H9 (cell line): ENCODE data around the gene TSPYL2. TPM values are rescaled to one million over a fixed set of nuclear protein-coding genes. Genes with fewer than 3 reads are reported as not detected.

Experiments
- DNase-seq: peaks from one replicate; pipeline ENCODE4 v3.0.0-alpha.2; 2017
- H2AFZ ChIP-seq: one replicate; pipeline ENCODE4 v1.6.1; 2013; ENCODE audit warnings: mild to moderate bottlenecking, low read length, control low read depth, moderate library complexity
- H2AK5ac ChIP-seq: 2 replicates; pipeline ENCODE4 v1.6.1; 2013; ENCODE audit warnings: low read length, control low read depth, mixed read lengths; ENCODE audit not compliant: insufficient read length
- H2BK120ac ChIP-seq: one replicate; pipeline ENCODE4 v1.6.1; 2013; ENCODE audit warnings: low read depth, mild to moderate bottlenecking, low read length, control low read depth, inconsistent platforms; ENCODE audit not compliant: poor library complexity, severe bottlenecking
- H2BK12ac ChIP-seq: 2 replicates; pipeline ENCODE4 v1.6.1; 2013; ENCODE audit warnings: low read length, control low read depth, mixed read lengths, low read depth; ENCODE audit not compliant: insufficient read length
- H2BK15ac ChIP-seq: 2 replicates; pipeline ENCODE4 v1.6.1; 2013; ENCODE audit warnings: low read depth, low read length, control low read depth
- H2BK20ac ChIP-seq: one replicate; pipeline ENCODE4 v1.6.1; 2013; ENCODE audit warnings: low read depth, mild to moderate bottlenecking, low read length, control low read depth, inconsistent platforms; ENCODE audit not compliant: poor library complexity, severe bottlenecking
- H2BK5ac ChIP-seq: 2 replicates; pipeline ENCODE4 v1.6.1; 2013; ENCODE audit warnings: low read length, control low read depth, mixed read lengths; ENCODE audit not compliant: insufficient read length
- H3K14ac ChIP-seq: 2 replicates; pipeline ENCODE4 v1.6.1; 2013; ENCODE audit warnings: low read length, control low read depth; ENCODE audit not compliant: insufficient read depth
- H3K18ac ChIP-seq: 2 replicates; pipeline ENCODE4 v1.6.1; 2013; ENCODE audit warnings: low read depth, mild to moderate bottlenecking, mixed read lengths, low read length, control low read depth; ENCODE audit not compliant: insufficient read length
- H3K23ac ChIP-seq: 2 replicates; pipeline ENCODE4 v1.6.1; 2013; ENCODE audit warnings: low read length, control low read depth, mixed read lengths, low read depth; ENCODE audit not compliant: insufficient read length
- H3K23me2 ChIP-seq: 2 replicates; pipeline ENCODE4 v1.6.1; 2013; ENCODE audit warnings: low read depth, mild to moderate bottlenecking, mixed read lengths, low read length, control low read depth; ENCODE audit not compliant: insufficient read length, poor library complexity, severe bottlenecking
- H3K27ac ChIP-seq: 2 replicates; pipeline ENCODE4 v1.5.1; 2013; ENCODE audit warnings: low read length, control low read depth, mixed read lengths, low read depth; ENCODE audit not compliant: insufficient read length
- H3K27me3 ChIP-seq: 2 replicates; pipeline ENCODE4 v1.6.1; 2013; ENCODE audit warnings: low read length, control low read depth, inconsistent platforms; ENCODE audit not compliant: insufficient read depth
- H3K4ac ChIP-seq: 2 replicates; pipeline ENCODE4 v1.6.1; 2013; ENCODE audit warnings: low read depth, mild to moderate bottlenecking, control low read depth, inconsistent platforms, low read length, moderate library complexity
- H3K4me1 ChIP-seq: 2 replicates; pipeline ENCODE4 v1.6.1; 2013; ENCODE audit warnings: low read length, control low read depth, inconsistent platforms; ENCODE audit not compliant: insufficient read depth
- H3K4me2 ChIP-seq: 2 replicates; pipeline ENCODE4 v1.6.1; 2013; ENCODE audit warnings: low read length, control low read depth, mixed read lengths; ENCODE audit not compliant: insufficient read length, insufficient read depth
- H3K56ac ChIP-seq: 2 replicates; pipeline ENCODE4 v1.6.1; 2013; ENCODE audit warnings: low read depth, mild to moderate bottlenecking, mixed read lengths, low read length, control low read depth; ENCODE audit not compliant: insufficient read length
- H3K79me1 ChIP-seq: 2 replicates; pipeline ENCODE4 v1.6.1; 2013; ENCODE audit warnings: low read depth, mild to moderate bottlenecking, moderate library complexity, low read length, control low read depth, inconsistent platforms; ENCODE audit not compliant: insufficient read depth, poor library complexity, severe bottlenecking
- H3K79me2 ChIP-seq: 2 replicates; pipeline ENCODE4 v1.6.1; 2013; ENCODE audit warnings: low read length, control low read depth, inconsistent platforms; ENCODE audit not compliant: insufficient read depth
- H3K9ac ChIP-seq: 2 replicates; pipeline ENCODE4 v1.6.1; 2013; ENCODE audit warnings: low read length, control low read depth, mixed read lengths; ENCODE audit not compliant: insufficient read length; ENCODE audit errors: extremely low read depth
- H3K9me3 ChIP-seq: one replicate; pipeline ENCODE4 v1.6.1; 2013; ENCODE audit warnings: low read depth, low read length, inconsistent platforms; ENCODE audit not compliant: control insufficient read depth
- H3T11ph ChIP-seq: one replicate; pipeline ENCODE4 v1.6.1; 2013; ENCODE audit warnings: mild to moderate bottlenecking, low read length, control low read depth, inconsistent platforms
- H4K20me1 ChIP-seq: one replicate; pipeline ENCODE4 v1.6.1; 2013; ENCODE audit not compliant: control insufficient read depth, insufficient read length, insufficient read depth
- H4K5ac ChIP-seq: 2 replicates; pipeline ENCODE4 v1.6.1; 2013; ENCODE audit warnings: low read depth, mild to moderate bottlenecking, mixed read lengths, low read length, control low read depth; ENCODE audit not compliant: insufficient read length
- H4K8ac ChIP-seq: replicated peaks from 2 replicates; pipeline ENCODE4 v1.6.1; 2013; ENCODE audit warnings: low read length, control low read depth, mixed read lengths, low read depth; ENCODE audit not compliant: insufficient read length
- H4K91ac ChIP-seq: 2 replicates; pipeline ENCODE4 v1.6.1; 2013; ENCODE audit warnings: low read depth, mild to moderate bottlenecking, moderate library complexity, mixed read lengths, low read length, control low read depth; ENCODE audit not compliant: insufficient read length
- H3K27ac Mint-ChIP-seq, 3 experiments: 2 replicates in 2 of 3; 3 replicates in 1 of 3; pipeline ENCODE4 v1.8.0; 2020 to 2021; ENCODE audit warnings: mixed read lengths in 3 of 3, mild to moderate bottlenecking in 1 of 3, moderate library complexity in 1 of 3
- H3K27me3 Mint-ChIP-seq: 2 replicates; pipeline ENCODE4 v1.8.0; 2021; ENCODE audit warnings: low read depth, mild to moderate bottlenecking, moderate library complexity, mixed read lengths
- H3K36me3 Mint-ChIP-seq, 3 experiments: 2 replicates in 2 of 3; 3 replicates in 1 of 3; pipeline ENCODE4 v1.8.0; 2020 to 2021; ENCODE audit warnings: low read depth in 3 of 3, mixed read lengths in 3 of 3; ENCODE audit not compliant: insufficient read depth in 1 of 3
- H3K4me1 Mint-ChIP-seq, 2 experiments: 2 replicates each; pipeline ENCODE4 v1.8.0; 2020; ENCODE audit warnings: mixed read lengths in 2 of 2
- H3K4me3 Mint-ChIP-seq, 2 experiments: 2 replicates in 1 of 2; 3 replicates in 1 of 2; pipeline ENCODE4 v1.8.0; 2020 to 2021; ENCODE audit warnings: mild to moderate bottlenecking in 2 of 2, mixed read lengths in 2 of 2, moderate library complexity in 1 of 2
- H3K9me3 Mint-ChIP-seq, 2 experiments: 2 replicates in 1 of 2; 3 replicates in 1 of 2; pipeline ENCODE4 v1.8.0; 2020; ENCODE audit warnings: mild to moderate bottlenecking in 2 of 2, mixed read lengths in 2 of 2, moderate library complexity in 1 of 2
- CTCF ChIP-seq: fragments of 200-600 bp; sonication (generic); conservative IDR thresholded peaks from 3 replicates; pipeline ENCODE4 v1.8.0; 2021; ENCODE audit warnings: antibody characterized with exemption, mild to moderate bottlenecking
- WGBS: extraction: QIAGEN DNeasy Blood & Tissue Kit; methylation state at CpG from one replicate; pipeline ENCODE4 v1.1.7; 2013; ENCODE audit warnings: missing lambda C conversion rate, low lambda C conversion rate, mixed read lengths; ENCODE audit not compliant: insufficient read length; ENCODE audit errors: extremely low coverage; 5-methylcytosine and 5-hydroxymethylcytosine counted together
- total RNA-seq: library from RNA; stranded (reverse); gene quantifications from 2 replicates; pipeline ENCODE4 v1.2.1, GENCODE V29; 2021

The TSPYL2 gene
- total RNA-seq, 1 experiment from 2014 or later: 24.6 TPM

GRCh38 chrX:53036149-53036548, 46.0 kb upstream of the TSPYL2 start:
- Histone ChIP-seq H3K79me1 (no peaks in the 10 kb centered on the region), H3T11ph (no peak overlapping the region), H3K27me3 (no peaks in the 10 kb centered on the region), H3K14ac (no peak overlapping the region), H2BK120ac (no peak overlapping the region), H3K56ac (no peak overlapping the region), H2BK5ac (no peak overlapping the region), H2AK5ac (no peak overlapping the region), H3K4me2 (no peak overlapping the region), H2BK12ac (no peak overlapping the region), H2BK15ac (no peak overlapping the region), H2AFZ (no peak overlapping the region), H3K27ac (no peak overlapping the region), H3K9ac (no peak overlapping the region), H2BK20ac (no peak overlapping the region), H3K9me3 (peaks cover 4% of the 10 kb centered on the region), H4K8ac (no peak overlapping the region), H4K20me1 (no peaks in the 10 kb centered on the region), H4K5ac (no peak overlapping the region), H3K23ac (no peak overlapping the region), H3K79me2 (no peaks in the 10 kb centered on the region), H3K23me2 (no peaks in the 10 kb centered on the region), H3K4me1 (no peaks in the 10 kb centered on the region), H3K4ac (no peak overlapping the region), H3K18ac (no peak overlapping the region), H4K91ac (no peak overlapping the region)
- Mint-ChIP-seq H3K36me3 (no peaks in the 10 kb centered on the region; a peak in 1 of 7 replicates), H3K9me3 (peaks cover 63% of the 10 kb centered on the region in 2 experiments), H3K27me3 (peaks cover 7% of the 10 kb centered on the region), H3K4me3 (no peak overlapping the region), H3K27ac (no peak overlapping the region), H3K4me1 (peaks cover 3 to 5% of the 10 kb centered on the region in 2 experiments; a peak in 3 of 4 replicates)
- no CpG with 5 or more reads among the region's 5 CpGs for WGBS
- no peak for TF ChIP-seq CTCF
- DNase-seq: no peak
